ENCODE results near the gene DDX49. TPM values are rescaled to one million over a fixed set of nuclear protein-coding genes. Genes with fewer than 3 reads are reported as not detected.
A peak's percentile ranks its signal among the peaks of the same experiment; 100 is the strongest.

DDX49 gene
- total RNA-seq, 4 donors from 2014 or later: 47.0 to 80.7 (median 60.6) TPM

GRCh38 chr19:18941628-18942354 is 22.3 kb downstream of the DDX49 start:
- Histone ChIP-seq H3K9me3 (no peaks in the 10 kb centered on the region), H3K27ac (peak overlapping the region; percentile 19 to 83 (median 74)), H3K4me3 (peak overlapping the region in 3 of 4 donors; percentile 58 to 90 (median 68)), H3K27me3 (peaks cover 0 to 39% (median 0%) of the 10 kb centered on the region in 4 donors), H3K4me1 (peaks cover 13 to 24% (median 16%) of the 10 kb centered on the region in 3 donors), H3K36me3 (peaks cover 0 to 11% (median 0%) of the 10 kb centered on the region in 3 donors)
- TF ChIP-seq POLR2A (IDR thresholded peaks at IDR 0.05) (no peak), CTCF (IDR thresholded peaks at IDR 0.05) (no peak)
- DNase-seq: no peak
- intact Hi-C loops (cut with DNase I): no loop called here
- 62 to 63% methylated on average over 16 to 18 of the region's 18 CpGs for WGBS, 2 donors

GRCh38 chr19:18942692-18943091 is 23.2 kb downstream of the DDX49 start:
- 57% methylated on average over 6 of the region's 6 CpGs for WGBS, 2 donors
- Histone ChIP-seq H3K27me3 (peaks cover 0 to 41% (median 0%) of the 10 kb centered on the region in 4 donors), H3K36me3 (peaks cover 0 to 5% (median 0%) of the 10 kb centered on the region in 3 donors), H3K9me3 (no peaks in the 10 kb centered on the region), H3K4me1 (peaks cover 13 to 24% (median 16%) of the 10 kb centered on the region in 3 donors), H3K27ac (no peak overlapping the region), H3K4me3 (no peak overlapping the region)
- no peak for DNase-seq
- no peak for TF ChIP-seq POLR2A (IDR thresholded peaks at IDR 0.05)
- no peak for TF ChIP-seq CTCF (IDR thresholded peaks at IDR 0.05)
- intact Hi-C loops (cut with DNase I): no loop called here

- no peak overlapping the region for H3K27ac ChIP-seq
- intact Hi-C loops (cut with DNase I): no loop called here
- no peaks in the 10 kb centered on the region for H3K9me3 ChIP-seq
- H3K4me1 ChIP-seq: peaks cover 13 to 24% (median 16%) of the 10 kb centered on the region in 3 donors
- H3K4me3 ChIP-seq: no peak overlapping the region
- H3K27me3 ChIP-seq: peaks cover 0 to 46% (median 0%) of the 10 kb centered on the region in 4 donors
- WGBS, 2 donors: 45 to 75% methylated on average over 4 of the region's 4 CpGs
- no peaks in the 10 kb centered on the region for H3K36me3 ChIP-seq
- no peak for DNase-seq
- no peak for TF ChIP-seq POLR2A (IDR thresholded peaks at IDR 0.05)
- no peak for TF ChIP-seq CTCF (IDR thresholded peaks at IDR 0.05)
Observed at GRCh38 chr19:18943465-18943864, 23.9 kb downstream of the DDX49 start.

GRCh38 chr19:18945297-18945696 is 25.8 kb downstream of the DDX49 start:
- intact Hi-C loops (cut with DNase I): no loop called here
- Histone ChIP-seq H3K36me3 (no peaks in the 10 kb centered on the region), H3K27me3 (peaks cover 0 to 52% (median 0%) of the 10 kb centered on the region in 4 donors), H3K27ac (no peak overlapping the region), H3K4me1 (peaks cover 5 to 12% (median 5%) of the 10 kb centered on the region in 3 donors), H3K9me3 (no peaks in the 10 kb centered on the region), H3K4me3 (no peak overlapping the region)
- TF ChIP-seq CTCF (IDR thresholded peaks at IDR 0.05) (no peak), POLR2A (IDR thresholded peaks at IDR 0.05) (no peak)
- WGBS, 2 donors: 92% methylated on average over 9 of the region's 9 CpGs
- no peak for DNase-seq

- Histone ChIP-seq H3K4me1 (peaks cover 0 to 5% (median 3%) of the 10 kb centered on the region in 3 donors), H3K27me3 (peaks cover 0 to 46% (median 0%) of the 10 kb centered on the region in 4 donors), H3K27ac (no peak overlapping the region), H3K36me3 (no peaks in the 10 kb centered on the region), H3K9me3 (no peaks in the 10 kb centered on the region), H3K4me3 (no peak overlapping the region)
- intact Hi-C loops (cut with DNase I): no loop called here
- TF ChIP-seq POLR2A (IDR thresholded peaks at IDR 0.05): no peak
- TF ChIP-seq CTCF (IDR thresholded peaks at IDR 0.05): no peak
- no peak for DNase-seq
Observed at GRCh38 chr19:18946335-18946734, 26.8 kb downstream of the DDX49 start.
